Astrocyte (in vitro differentiated cells and primary cell): ENCODE data around the gene HS6ST1. TPM values are rescaled to one million over a fixed set of nuclear protein-coding genes. Genes with fewer than 3 reads are reported as not detected.

Experiments
- DNase-seq: peaks from one replicate; pipeline ENCODE4 v3.0.0-alpha.2; 2010; ENCODE audit warnings: low read depth
- FAIRE-seq: peaks from 2 replicates; lab custom pipeline; 2011; peaks lifted over from hg19 to GRCh38; lab: Jason Lieb, UNC
- H2AFZ ChIP-seq: 2 replicates; pipeline ENCODE4 v1.6.0; 2012; ENCODE audit warnings: low read depth, low read length, inconsistent platforms
- H3K27ac ChIP-seq: 2 replicates; pipeline ENCODE4 v1.5.1; 2011; ENCODE audit warnings: low read depth, low read length, inconsistent platforms
- H3K27me3 ChIP-seq: 2 replicates; pipeline ENCODE4 v1.6.0; 2011; ENCODE audit warnings: low read length, inconsistent platforms; ENCODE audit not compliant: insufficient read depth
- H3K36me3 ChIP-seq: 2 replicates; pipeline ENCODE4 v1.5.1; 2011; ENCODE audit warnings: low read length, inconsistent platforms; ENCODE audit not compliant: insufficient read depth
- H3K4me1 ChIP-seq: 2 replicates; pipeline ENCODE4 v1.5.1; 2011; ENCODE audit warnings: low read length, inconsistent platforms; ENCODE audit not compliant: insufficient read depth
- H3K4me2 ChIP-seq: 2 replicates; pipeline ENCODE4 v1.6.0; 2012; ENCODE audit warnings: low read length, inconsistent platforms
- H3K4me3 ChIP-seq: 2 replicates; pipeline ENCODE4 v1.5.1; 2011; ENCODE audit warnings: low read depth, mild to moderate bottlenecking, low read length, inconsistent platforms; ENCODE audit not compliant: insufficient read depth
- H3K79me2 ChIP-seq: 2 replicates; pipeline ENCODE4 v1.6.0; 2012; ENCODE audit warnings: mild to moderate bottlenecking, low read length, inconsistent platforms; ENCODE audit not compliant: insufficient read depth
- H3K9ac ChIP-seq: 2 replicates; pipeline ENCODE4 v1.6.0; 2012; ENCODE audit warnings: mild to moderate bottlenecking, low read length, inconsistent platforms
- H3K9me3 ChIP-seq: 2 replicates; pipeline ENCODE4 v1.5.1; 2012; ENCODE audit warnings: low read depth, mild to moderate bottlenecking, low read length, inconsistent platforms; ENCODE audit not compliant: insufficient read depth
- H4K20me1 ChIP-seq: 2 replicates; pipeline ENCODE4 v1.6.0; 2012; ENCODE audit warnings: low read length, inconsistent platforms; ENCODE audit not compliant: insufficient read depth
- H3K27ac Mint-ChIP-seq: one replicate; pipeline ENCODE4 v1.8.0; 2021; ENCODE audit warnings: mild to moderate bottlenecking, mixed read lengths; ENCODE audit not compliant: unreplicated experiment
- H3K27me3 Mint-ChIP-seq: one replicate; pipeline ENCODE4 v1.8.0; 2021; ENCODE audit warnings: low read depth, mixed read lengths; ENCODE audit not compliant: unreplicated experiment
- H3K36me3 Mint-ChIP-seq: one replicate; pipeline ENCODE4 v1.8.0; 2021; ENCODE audit warnings: low read depth, mixed read lengths; ENCODE audit not compliant: unreplicated experiment
- H3K4me1 Mint-ChIP-seq: one replicate; pipeline ENCODE4 v1.8.0; 2021; ENCODE audit warnings: low read depth, mixed read lengths; ENCODE audit not compliant: unreplicated experiment
- H3K4me3 Mint-ChIP-seq: one replicate; pipeline ENCODE4 v1.8.0; 2021; ENCODE audit warnings: mild to moderate bottlenecking, moderate library complexity, mixed read lengths; ENCODE audit not compliant: unreplicated experiment
- H3K9me3 Mint-ChIP-seq: one replicate; pipeline ENCODE4 v1.8.0; 2021; ENCODE audit warnings: mild to moderate bottlenecking, mixed read lengths; ENCODE audit not compliant: unreplicated experiment
- EZH2 ChIP-seq: IDR thresholded peaks from 2 replicates; pipeline ENCODE4 v1.6.1; 2012; ENCODE audit warnings: mild to moderate bottlenecking, low read length, inconsistent platforms; ENCODE audit not compliant: insufficient read depth
- total RNA-seq: library from RNA; stranded (reverse); gene quantifications from 2 replicates; pipeline ENCODE4 v1.2.1, GENCODE V29; 2021
- TF ChIP-seq, protein P1 (sequence below): IDR thresholded peaks from 2 replicates; pipeline ENCODE4 v1.5.1; 2011; ENCODE audit warnings: low read depth, mild to moderate bottlenecking, inconsistent platforms, low read length, moderate library complexity; ENCODE audit not compliant: insufficient read depth

Gene HS6ST1
- total RNA-seq, 1 donor from 2014 or later, result 20.5 TPM

DNA sequence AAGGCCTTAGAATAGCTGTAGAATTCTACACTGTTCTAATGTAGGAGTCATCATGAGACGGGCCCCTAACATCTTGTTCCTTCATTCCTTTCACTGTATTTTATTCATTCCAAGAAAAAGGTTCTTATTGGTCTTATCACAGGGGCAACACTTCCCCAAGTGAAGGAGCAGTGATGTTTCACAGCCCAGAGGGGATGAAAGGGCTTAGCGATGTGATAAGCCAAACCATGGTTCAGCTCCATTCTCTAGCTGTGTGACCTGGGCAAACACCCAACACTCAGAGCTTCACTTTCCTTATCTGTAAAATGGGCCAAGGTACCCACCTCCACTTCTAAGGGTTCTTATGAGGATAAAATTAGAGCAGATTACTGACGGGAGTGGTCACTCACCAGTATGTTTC lies 25.4 kb upstream of the HS6ST1 start:
- H3K27me3 Mint-ChIP-seq, result peaks cover 6% of the 10 kb centered on the region
- no peak overlapping the region for H2AFZ ChIP-seq
- H3K36me3 Mint-ChIP-seq, result no peaks in the 10 kb centered on the region
- H3K4me3 Mint-ChIP-seq, result no peak overlapping the region
- peaks cover 11% of the 10 kb centered on the region for H3K4me1 Mint-ChIP-seq
- H3K36me3 ChIP-seq, result no peaks in the 10 kb centered on the region
- H3K27ac ChIP-seq, result no peak overlapping the region
- no peak overlapping the region for H3K4me3 ChIP-seq
- FAIRE-seq (no peak), DNase-seq (no peak)
- no peak overlapping the region for H3K9ac ChIP-seq
- no peaks in the 10 kb centered on the region for H3K79me2 ChIP-seq
- no peaks in the 10 kb centered on the region for H4K20me1 ChIP-seq
- H3K4me2 ChIP-seq, result no peak overlapping the region
- peaks cover 14% of the 10 kb centered on the region for H3K4me1 ChIP-seq
- peaks cover 9% of the 10 kb centered on the region for H3K9me3 Mint-ChIP-seq
- no peak for TF ChIP-seq EZH2
- TF ChIP-seq, protein P1, sequence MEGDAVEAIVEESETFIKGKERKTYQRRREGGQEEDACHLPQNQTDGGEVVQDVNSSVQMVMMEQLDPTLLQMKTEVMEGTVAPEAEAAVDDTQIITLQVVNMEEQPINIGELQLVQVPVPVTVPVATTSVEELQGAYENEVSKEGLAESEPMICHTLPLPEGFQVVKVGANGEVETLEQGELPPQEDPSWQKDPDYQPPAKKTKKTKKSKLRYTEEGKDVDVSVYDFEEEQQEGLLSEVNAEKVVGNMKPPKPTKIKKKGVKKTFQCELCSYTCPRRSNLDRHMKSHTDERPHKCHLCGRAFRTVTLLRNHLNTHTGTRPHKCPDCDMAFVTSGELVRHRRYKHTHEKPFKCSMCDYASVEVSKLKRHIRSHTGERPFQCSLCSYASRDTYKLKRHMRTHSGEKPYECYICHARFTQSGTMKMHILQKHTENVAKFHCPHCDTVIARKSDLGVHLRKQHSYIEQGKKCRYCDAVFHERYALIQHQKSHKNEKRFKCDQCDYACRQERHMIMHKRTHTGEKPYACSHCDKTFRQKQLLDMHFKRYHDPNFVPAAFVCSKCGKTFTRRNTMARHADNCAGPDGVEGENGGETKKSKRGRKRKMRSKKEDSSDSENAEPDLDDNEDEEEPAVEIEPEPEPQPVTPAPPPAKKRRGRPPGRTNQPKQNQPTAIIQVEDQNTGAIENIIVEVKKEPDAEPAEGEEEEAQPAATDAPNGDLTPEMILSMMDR, result no peak
- no peaks in the 10 kb centered on the region for H3K9me3 ChIP-seq
- no peak overlapping the region for H3K27ac Mint-ChIP-seq
- no peaks in the 10 kb centered on the region for H3K27me3 ChIP-seq

GRCh38 chr2:128343459-128343858 lies 24.8 kb upstream of the HS6ST1 start:
- no peaks in the 10 kb centered on the region for H3K79me2 ChIP-seq
- peaks cover 6% of the 10 kb centered on the region for H3K27me3 Mint-ChIP-seq
- no peaks in the 10 kb centered on the region for H3K27me3 ChIP-seq
- TF ChIP-seq EZH2, result no peak
- TF ChIP-seq, protein P1, result no peak
- no peaks in the 10 kb centered on the region for H3K9me3 ChIP-seq
- no peak for DNase-seq
- no peak overlapping the region for H3K9ac ChIP-seq
- no peak overlapping the region for H3K27ac ChIP-seq
- H3K4me1 Mint-ChIP-seq, result peaks cover 9% of the 10 kb centered on the region
- no peak overlapping the region for H2AFZ ChIP-seq
- no peak overlapping the region for H3K4me3 Mint-ChIP-seq
- H3K4me1 ChIP-seq, result peaks cover 10% of the 10 kb centered on the region
- no peak overlapping the region for H3K4me2 ChIP-seq
- H3K27ac Mint-ChIP-seq, result no peak overlapping the region
- H3K4me3 ChIP-seq, result no peak overlapping the region
- FAIRE-seq, result no peak
- H4K20me1 ChIP-seq, result no peaks in the 10 kb centered on the region
- H3K36me3 ChIP-seq, result no peaks in the 10 kb centered on the region
- peaks cover 11% of the 10 kb centered on the region for H3K9me3 Mint-ChIP-seq
- H3K36me3 Mint-ChIP-seq, result no peaks in the 10 kb centered on the region

DNA sequence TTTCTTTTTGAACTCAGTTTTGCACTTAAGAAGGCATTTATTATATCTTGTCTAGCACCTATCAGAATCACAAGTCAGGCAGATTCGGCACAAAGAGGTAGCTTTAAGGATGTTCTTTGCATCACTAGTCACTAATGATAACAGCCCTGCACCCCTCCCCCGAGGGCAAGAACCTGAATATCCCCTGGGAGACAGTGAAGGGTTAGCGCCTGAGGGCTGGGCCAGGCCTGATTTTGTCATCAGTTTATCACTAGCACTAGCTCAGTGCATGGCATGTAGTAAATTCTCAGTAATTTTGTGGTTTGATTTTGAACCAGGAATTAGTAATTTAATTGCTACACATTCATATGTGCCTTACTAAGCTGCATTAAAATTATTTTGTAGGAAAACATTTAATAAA lies 23.9 kb upstream of the HS6ST1 start:
- no peaks in the 10 kb centered on the region for H4K20me1 ChIP-seq
- no peak overlapping the region for H3K4me2 ChIP-seq
- no peak overlapping the region for H3K27ac ChIP-seq
- Mint-ChIP-seq H3K4me1 (peaks cover 2% of the 10 kb centered on the region), H3K27ac (no peak overlapping the region), H3K27me3 (peaks cover 3% of the 10 kb centered on the region), H3K9me3 (peaks cover 11% of the 10 kb centered on the region), H3K36me3 (no peaks in the 10 kb centered on the region), H3K4me3 (no peak overlapping the region)
- no peaks in the 10 kb centered on the region for H3K27me3 ChIP-seq
- no peak overlapping the region for H3K4me3 ChIP-seq
- H3K9ac ChIP-seq, result no peak overlapping the region
- TF ChIP-seq EZH2, result no peak
- TF ChIP-seq, protein P1, result no peak
- H3K9me3 ChIP-seq, result no peaks in the 10 kb centered on the region
- no peak overlapping the region for H2AFZ ChIP-seq
- no peaks in the 10 kb centered on the region for H3K36me3 ChIP-seq
- H3K79me2 ChIP-seq, result no peaks in the 10 kb centered on the region
- no peak for FAIRE-seq
- no peak for DNase-seq
- H3K4me1 ChIP-seq, result peaks cover 1% of the 10 kb centered on the region
